H1 (cell line): ENCODE data around the gene HNRNPU. TPM values are rescaled to one million over a fixed set of nuclear protein-coding genes. Genes with fewer than 3 reads are reported as not detected.

Experiments used
- CTCF ChIA-PET: fragments of 300-600 bp; sonication (Branson Sonifier 250); formaldehyde crosslinking; loops from one replicate; lab custom pipeline; 2021; ENCODE audit not compliant: partially characterized antibody; lab: Charles Lee
- POLR2A ChIA-PET: fragments of 300-600 bp; sonication (Branson Sonifier 250); formaldehyde crosslinking; loops from one replicate; lab custom pipeline; 2021; ENCODE audit warnings: inconsistent platforms; ENCODE audit not compliant: partially characterized antibody; lab: Charles Lee
- DNase-seq, 2 experiments: peaks; one replicate each; pipeline versions ENCODE4 v3.0.0 to v3.0.0-alpha.2; 2010 to 2022; ENCODE audit warnings: low spot score in 2 of 2, low read depth in 1 of 2, mixed read lengths in 1 of 2
- FAIRE-seq: peaks from 2 replicates; lab custom pipeline; 2011; peaks lifted over from hg19 to GRCh38; lab: Jason Lieb, UNC
- H2AFZ ChIP-seq: 2 replicates; pipeline ENCODE4 v1.8.1; 2012; ENCODE audit warnings: low read length, inconsistent platforms
- H2AK5ac ChIP-seq: 2 replicates; pipeline ENCODE4 v1.6.1; 2013; ENCODE audit warnings: low read depth, low read length
- H2BK120ac ChIP-seq: replicated peaks from 2 replicates; pipeline ENCODE3; 2013; ENCODE audit warnings: low read depth, low read length, inconsistent platforms
- H2BK12ac ChIP-seq: 2 replicates; pipeline ENCODE4 v1.6.1; 2013; ENCODE audit warnings: low read depth, low read length
- H2BK15ac ChIP-seq: 2 replicates; pipeline ENCODE4 v1.6.1; 2013; ENCODE audit warnings: low read length
- H2BK20ac ChIP-seq: 2 replicates; pipeline ENCODE4 v1.6.1; 2013; ENCODE audit warnings: low read length
- H2BK5ac ChIP-seq: 2 replicates; pipeline ENCODE4 v1.6.1; 2013; ENCODE audit warnings: low read depth, low read length
- H3K14ac ChIP-seq: 2 replicates; pipeline ENCODE4 v1.6.1; 2013; ENCODE audit warnings: inconsistent platforms; ENCODE audit not compliant: insufficient read length
- H3K18ac ChIP-seq: 2 replicates; pipeline ENCODE4 v1.6.1; 2013; ENCODE audit warnings: low read length; ENCODE audit errors: extremely low read depth
- H3K23ac ChIP-seq: 2 replicates; pipeline ENCODE4 v1.6.1; 2013; ENCODE audit warnings: inconsistent platforms; ENCODE audit not compliant: insufficient read length
- H3K23me2 ChIP-seq: 2 replicates; pipeline ENCODE4 v1.6.1; 2013; ENCODE audit warnings: low read depth, low read length
- H3K27ac ChIP-seq: 2 replicates; pipeline ENCODE4 v1.6.1; 2011; ENCODE audit warnings: low read depth, low read length, inconsistent platforms
- H3K27me3 ChIP-seq, 4 experiments: replicated peaks in 1 of 4; 1 replicate in 1 of 4; 2 replicates in 3 of 4; pipeline versions ENCODE4 v1.6.1 to v1.8.1; 2011 to 2013; ENCODE audit warnings: low read length in 3 of 4, mild to moderate bottlenecking in 3 of 4, inconsistent platforms in 2 of 4, mixed read lengths in 2 of 4, moderate library complexity in 1 of 4; ENCODE audit not compliant: control insufficient read depth in 3 of 4, insufficient read depth in 3 of 4; ENCODE audit errors: extremely low read depth in 1 of 4
- H3K36me3 ChIP-seq, 4 experiments: 2 replicates each; pipeline versions ENCODE4 v1.6.1 to v1.8.1; 2011 to 2013; ENCODE audit warnings: mild to moderate bottlenecking in 4 of 4, low read length in 3 of 4, moderate library complexity in 2 of 4, control low read depth in 1 of 4, inconsistent platforms in 1 of 4; ENCODE audit not compliant: insufficient read depth in 4 of 4, control insufficient read depth in 2 of 4
- H3K4ac ChIP-seq: replicated peaks from 2 replicates; pipeline ENCODE3; 2013; ENCODE audit warnings: low read length, low read depth, mixed read lengths, inconsistent platforms; ENCODE audit not compliant: insufficient read length
- H3K4me1 ChIP-seq, 4 experiments: replicated peaks in 1 of 4; 1 replicate in 1 of 4; 2 replicates in 3 of 4; pipeline versions ENCODE4 v1.6.1 to v1.8.1; 2011 to 2013; ENCODE audit warnings: low read length in 3 of 4, inconsistent platforms in 2 of 4, mixed read lengths in 1 of 4; ENCODE audit not compliant: insufficient read depth in 4 of 4, control insufficient read depth in 3 of 4
- H3K4me2 ChIP-seq, 2 experiments: 2 replicates each; pipeline versions ENCODE4 v1.6.1 to v1.8.1; 2011 to 2013; ENCODE audit warnings: low read depth in 2 of 2, low read length in 2 of 2, control low read depth in 1 of 2, inconsistent platforms in 1 of 2, mild to moderate bottlenecking in 1 of 2; ENCODE audit not compliant: insufficient read depth in 1 of 2
- H3K4me3 ChIP-seq, 4 experiments: fragments of 200-600, 300-600 bp in 1 of 4; sonication (generic), shearing (Covaris generic), sonication (Bioruptor Twin) in 1 of 4; 2 replicates each; pipeline versions ENCODE4 v1.5.1 to v1.8.1; 2011 to 2016; ENCODE audit warnings: low read length in 4 of 4, low read depth in 3 of 4, control low read depth in 2 of 4, inconsistent platforms in 2 of 4, mild to moderate bottlenecking in 2 of 4, mixed read lengths in 1 of 4, moderate library complexity in 1 of 4; ENCODE audit not compliant: insufficient read depth in 2 of 4; ENCODE audit errors: extremely low read depth in 1 of 4
- H3K56ac ChIP-seq: replicated peaks from 2 replicates; pipeline ENCODE3; 2013; ENCODE audit warnings: low read depth, mild to moderate bottlenecking, mixed read lengths, low read length, inconsistent platforms; ENCODE audit not compliant: insufficient read length
- H3K79me1 ChIP-seq: 2 replicates; pipeline ENCODE4 v1.6.1; 2013; ENCODE audit warnings: low read depth, low read length, control low read depth
- H3K79me2 ChIP-seq, 2 experiments: 2 replicates each; pipeline versions ENCODE4 v1.6.1 to v1.8.1; 2012 to 2013; ENCODE audit warnings: low read length in 2 of 2, mild to moderate bottlenecking in 2 of 2, inconsistent platforms in 1 of 2; ENCODE audit not compliant: insufficient read depth in 2 of 2, control insufficient read depth in 1 of 2
- H3K9ac ChIP-seq, 4 experiments: replicated peaks in 1 of 4; 1 replicate in 1 of 4; 2 replicates in 3 of 4; pipeline versions ENCODE4 v1.6.1 to v1.8.1; 2011 to 2013; ENCODE audit warnings: low read depth in 3 of 4, low read length in 3 of 4, control low read depth in 2 of 4, mild to moderate bottlenecking in 2 of 4, moderate library complexity in 2 of 4, inconsistent platforms in 1 of 4; ENCODE audit errors: extremely low read depth in 1 of 4
- H3K9me3 ChIP-seq, 2 experiments: 2 replicates each; pipeline versions ENCODE4 v1.6.1 to v1.8.1; 2012 to 2013; ENCODE audit warnings: mild to moderate bottlenecking in 2 of 2, moderate library complexity in 2 of 2, control low read depth in 1 of 2, inconsistent platforms in 1 of 2, low read depth in 1 of 2, low read length in 1 of 2, mixed read lengths in 1 of 2; ENCODE audit not compliant: insufficient read depth in 2 of 2
- H4K20me1 ChIP-seq, 2 experiments: replicated peaks in 1 of 2; 2 replicates each; pipeline versions ENCODE3 to v1.8.1; 2011 to 2013; ENCODE audit warnings: inconsistent platforms in 2 of 2, low read length in 2 of 2, mild to moderate bottlenecking in 1 of 2; ENCODE audit not compliant: insufficient read depth in 2 of 2, control insufficient read depth in 1 of 2
- H4K5ac ChIP-seq: 2 replicates; pipeline ENCODE4 v1.6.1; 2013; ENCODE audit warnings: low read length, low read depth, mixed read lengths, inconsistent platforms; ENCODE audit not compliant: insufficient read length
- H4K8ac ChIP-seq: 2 replicates; pipeline ENCODE4 v1.8.0; 2013; ENCODE audit warnings: mild to moderate bottlenecking, moderate library complexity, low read length, inconsistent platforms; ENCODE audit not compliant: insufficient read depth; ENCODE audit errors: extremely low read depth
- H4K91ac ChIP-seq: replicated peaks from 2 replicates; pipeline ENCODE3; 2013; ENCODE audit warnings: low read length, mixed read lengths, inconsistent platforms; ENCODE audit not compliant: insufficient read length
- ATF2 ChIP-seq: IDR thresholded peaks from 2 replicates; pipeline ENCODE4 v1.6.1; 2012; ENCODE audit warnings: low read length, inconsistent platforms
- POLR2AphosphoS5 ChIP-seq: IDR thresholded peaks from 2 replicates; pipeline ENCODE4 v1.6.1; 2011; ENCODE audit warnings: low read depth, low read length
- RNF2 ChIP-seq: fragments of 200-900, 300-1000 bp; sonication (generic); IDR thresholded peaks from 2 replicates; pipeline ENCODE4 v1.7.1; 2016; ENCODE audit warnings: borderline replicate concordance, low read depth, mild to moderate bottlenecking, antibody characterized with exemption, low read length; ENCODE audit not compliant: poor library complexity, severe bottlenecking; ENCODE audit errors: missing control alignments
- WGBS, 2 experiments: shearing (Covaris generic) in 1 of 2; methylation state at CpG; one replicate each; pipeline versions ENCODE4 v1.1.6 to v1.1.7; 2013 to 2015; ENCODE audit warnings: low lambda C conversion rate in 2 of 2, mixed read lengths in 2 of 2, inconsistent platforms in 1 of 2, low coverage in 1 of 2, missing lambda C conversion rate in 1 of 2; ENCODE audit not compliant: insufficient replicate concordance in 2 of 2, insufficient coverage in 1 of 2, insufficient read length in 1 of 2; ENCODE audit errors: extremely low coverage in 1 of 2, missing lambda C conversion rate in 1 of 2; 5-methylcytosine and 5-hydroxymethylcytosine counted together
- polyA plus RNA-seq, 7 experiments: library from polyadenylated mRNA; depleted of rRNA in 3 of 7; stranded (reverse) in 5 of 7; unstranded in 2 of 7; fragments of >200 nt in 5 of 7; fragments of 200-250 nt in 2 of 7; gene quantifications; 1 replicate in 5 of 7; 2 replicates in 1 of 7; 4 replicates in 1 of 7; pipeline versions ENCODE4 v1.2.1 to v1.2.3, GENCODE V29; 2011 to 2013; ENCODE audit warnings: missing spikeins in 2 of 7, mixed read lengths in 2 of 7
- total RNA-seq: library from RNA; stranded (reverse); fragmentation: NEBNext Ultra II Directional; extraction: Animal tissue kit (Norgen Biotek cat#: 25700); gene quantifications from 2 replicates; pipeline ENCODE4 v1.2.1, GENCODE V29; 2021

Gene HNRNPU
- total and polyA plus RNA-seq, 2 of the 8 experiments (the other 6 are each of a cell fraction or from before 2014, with no cell fraction given): 95.6 to 606 TPM

DNA sequence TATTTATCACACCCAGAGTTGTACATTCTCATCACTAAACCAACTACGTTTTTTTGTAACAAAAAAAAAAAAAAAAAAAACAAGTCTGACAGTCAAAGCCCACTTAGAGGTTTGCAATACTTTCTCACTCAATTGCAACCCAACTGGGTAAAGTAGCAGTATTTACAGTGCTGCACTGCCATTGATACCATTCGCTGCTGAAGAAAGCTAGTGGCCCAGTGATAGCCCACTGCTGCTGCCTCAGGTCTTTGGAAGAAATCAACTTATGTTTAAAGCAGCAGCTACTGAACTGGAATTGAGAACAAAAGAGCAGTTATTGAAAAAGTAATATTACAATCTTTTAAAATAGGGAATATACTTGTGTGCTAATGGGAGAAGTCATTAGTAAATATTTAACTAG lies 2.7 kb downstream of the HNRNPU start:
- H3K4me2 ChIP-seq: peak overlapping the region; percentile 76 to 78
- no peak overlapping the region for H2BK20ac ChIP-seq
- peaks cover 38 to 77% of the 10 kb centered on the region in 2 experiments for H3K79me2 ChIP-seq
- DNase-seq: no peak
- no peaks in the 10 kb centered on the region for H3K27me3 ChIP-seq
- H3K4ac ChIP-seq: no peak overlapping the region
- no peak overlapping the region for H4K5ac ChIP-seq
- CTCF ChIA-PET: interaction anchor here (0.6 to 2.2 kb wide), 5 partner anchors 26 to 181 kb away, joined by 3 to 8 read pairs (median 3); no protein-coding TSS in a partner anchor
- H4K8ac ChIP-seq: no peak overlapping the region
- peak overlapping the region; percentile 89 to 100 (median 95) for H3K4me3 ChIP-seq
- H3K14ac ChIP-seq: no peak overlapping the region
- peaks cover 0 to 6% (median 3%) of the 10 kb centered on the region in 4 experiments; a peak in 4 of 7 replicates for H3K4me1 ChIP-seq
- no peak overlapping the region for H3K23ac ChIP-seq
- H3K23me2 ChIP-seq: peaks cover 5% of the 10 kb centered on the region
- no peak overlapping the region for H2BK120ac ChIP-seq
- H3K79me1 ChIP-seq: no peaks in the 10 kb centered on the region; the same call in 1 of the 2 replicates
- H2AK5ac ChIP-seq: no peak overlapping the region
- H4K20me1 ChIP-seq: peaks cover 32 to 33% of the 10 kb centered on the region in 2 experiments
- H4K91ac ChIP-seq: no peak overlapping the region
- 10% methylated on average over 2 of the region's 2 CpGs; no CpG with 5 or more reads in 1 of the 2 experiments for WGBS, 2 experiments
- H3K9ac ChIP-seq: peak overlapping the region in 2 of 4 experiments; percentile 25 to 98; a peak in 3 of 7 replicates
- no peak overlapping the region for H3K18ac ChIP-seq
- H3K27ac ChIP-seq: no peak overlapping the region
- H3K9me3 ChIP-seq: no peaks in the 10 kb centered on the region
- TF ChIP-seq RNF2 (no peak), ATF2 (peak; percentile 4; the same call in 1 of the 2 replicates), POLR2AphosphoS5 (peak; percentile 56; the same call in 1 of the 2 replicates)
- TF ChIP-seq, all 59 proteins: peak for 2
- no peak overlapping the region for H2AFZ ChIP-seq
- H2BK12ac ChIP-seq: no peak overlapping the region
- no peak overlapping the region for H3K56ac ChIP-seq
- POLR2A ChIA-PET: interaction anchor here (0.6 to 29.6 kb wide), 14 partner anchors 11 to 192 kb away, joined by 3 to 677 read pairs (median 4); partner anchors contain the start of gene COX20
- H2BK15ac ChIP-seq: no peak overlapping the region
- H3K36me3 ChIP-seq: peaks cover 35 to 60% (median 49%) of the 10 kb centered on the region in 4 experiments
- no peak for FAIRE-seq
- no peak overlapping the region for H2BK5ac ChIP-seq
